B cell (primary cell): ENCODE results near the gene DNAI1. TPM values are rescaled to one million over a fixed set of nuclear protein-coding genes. Genes with fewer than 3 reads are reported as not detected.

Experiments
- ATAC-seq: fragments of 200-7000 bp; cut with Tn5 transposase; one replicate; pipeline ENCODE4 v1.10.0; 2021; ENCODE audit warnings: low read depth, mild to moderate bottlenecking, moderate number of reproducible peaks, moderate library complexity
- CTCF ChIA-PET: fragments of 350-600 bp; sonication (Branson Sonifier 250); formaldehyde crosslinking; loops from one replicate; lab custom pipeline; 2021; ENCODE audit warnings: antibody characterized with exemption, inconsistent platforms; lab: Charles Lee
- POLR2A ChIA-PET: fragments of 350-600 bp; sonication (Branson Sonifier 250); formaldehyde crosslinking; loops from one replicate; lab custom pipeline; 2021; ENCODE audit warnings: antibody characterized with exemption; lab: Charles Lee
- DNase-seq: peaks from one replicate; pipeline ENCODE4 v3.0.0; 2013
- H2AFZ ChIP-seq: 2 replicates; pipeline ENCODE4 v1.6.1; 2012; ENCODE audit warnings: mild to moderate bottlenecking, low read depth, low read length; ENCODE audit not compliant: insufficient read depth, poor library complexity, severe bottlenecking
- H3K27ac ChIP-seq, 2 donors: 1 replicate in 1 of 2; 2 replicates in 1 of 2; pipeline ENCODE4 v1.5.1; 2012 to 2013; ENCODE audit warnings: low read length in 2 of 2, mild to moderate bottlenecking in 2 of 2, moderate library complexity in 1 of 2
- H3K27me3 ChIP-seq, 4 experiments: fragments of 200-600 bp in 1 of 4; sonication (generic) in 1 of 4; replicated peaks in 1 of 4; 1 replicate in 2 of 4; 2 replicates in 2 of 4; pipeline versions ENCODE4 v1.6.1 to v1.7.0; 2013 to 2016; ENCODE audit warnings: low read length in 3 of 4, mild to moderate bottlenecking in 2 of 4, mixed read lengths in 1 of 4, moderate library complexity in 1 of 4; ENCODE audit not compliant: insufficient read depth in 4 of 4, control insufficient read depth in 3 of 4; ENCODE audit errors: control extremely low read depth in 1 of 4
- H3K36me3 ChIP-seq, 2 experiments: replicated peaks in 1 of 2; 1 replicate in 1 of 2; 2 replicates in 1 of 2; pipeline versions ENCODE4 v1.6.1 to v1.7.1; 2013; ENCODE audit warnings: low read length in 1 of 2; ENCODE audit not compliant: insufficient read depth in 2 of 2, control insufficient read depth in 1 of 2; ENCODE audit errors: control extremely low read depth in 1 of 2, extremely low read depth in 1 of 2
- H3K4me1 ChIP-seq, 2 donors: fragments of 200-600 bp in 1 of 2; sonication (generic) in 1 of 2; 1 replicate in 1 of 2; 2 replicates in 1 of 2; pipeline versions ENCODE4 v1.5.1 to v1.6.1; 2013 to 2017; ENCODE audit warnings: low read length in 2 of 2; ENCODE audit not compliant: control insufficient read depth in 2 of 2, insufficient read depth in 2 of 2
- H3K4me2 ChIP-seq: replicated peaks from 2 replicates; pipeline ENCODE3; 2012; ENCODE audit warnings: mild to moderate bottlenecking, low read depth, low read length; ENCODE audit not compliant: poor library complexity, severe bottlenecking
- H3K4me3 ChIP-seq, 5 experiments: fragments of 200-600 bp in 1 of 5; sonication (generic) in 1 of 5; 1 replicate in 3 of 5; 2 replicates in 2 of 5; pipeline versions ENCODE4 v1.5.1 to v1.7.0; 2011 to 2016; ENCODE audit warnings: low read length in 4 of 5, mild to moderate bottlenecking in 4 of 5, low read depth in 2 of 5, control low read depth in 1 of 5, moderate library complexity in 1 of 5; ENCODE audit not compliant: insufficient read depth in 1 of 5; ENCODE audit errors: control extremely low read depth in 1 of 5, extremely low read depth in 1 of 5
- H3K79me2 ChIP-seq: fragments of 200-600 bp; sonication (generic); one replicate; pipeline ENCODE4 v1.6.0; 2016; ENCODE audit warnings: low read length; ENCODE audit not compliant: control insufficient read depth, insufficient read depth
- H3K9ac ChIP-seq: fragments of 200-600 bp; sonication (generic); 2 replicates; pipeline ENCODE4 v1.6.1; 2017; ENCODE audit warnings: mild to moderate bottlenecking, low read length, moderate library complexity
- H3K9me3 ChIP-seq, 3 donors: one replicate each; pipeline versions ENCODE4 v1.6.1 to v1.7.1; 2013; ENCODE audit warnings: low read length in 2 of 3; ENCODE audit not compliant: control insufficient read depth in 2 of 3, insufficient read depth in 1 of 3; ENCODE audit errors: control extremely low read depth in 1 of 3
- H4K20me1 ChIP-seq: 2 replicates; pipeline ENCODE4 v1.6.0; 2012; ENCODE audit warnings: mild to moderate bottlenecking, low read length; ENCODE audit not compliant: insufficient read depth, control insufficient read depth, poor library complexity, severe bottlenecking
- H3K27ac Mint-ChIP-seq: one replicate; pipeline ENCODE4 v1.8.0; 2021; ENCODE audit warnings: mixed read lengths
- H3K27me3 Mint-ChIP-seq: one replicate; pipeline ENCODE4 v1.8.0; 2021; ENCODE audit warnings: mixed read lengths
- H3K4me1 Mint-ChIP-seq: one replicate; pipeline ENCODE4 v1.8.0; 2021; ENCODE audit warnings: mixed read lengths
- H3K4me3 Mint-ChIP-seq: one replicate; pipeline ENCODE4 v1.8.0; 2021; ENCODE audit warnings: mixed read lengths
- H3K9me3 Mint-ChIP-seq: one replicate; pipeline ENCODE4 v1.8.0; 2022; ENCODE audit warnings: mixed read lengths; ENCODE audit not compliant: insufficient read depth
- CTCF ChIP-seq: fragments of 200-600 bp; IDR thresholded peaks from one replicate; pipeline ENCODE4 v1.8.0; 2022; ENCODE audit warnings: antibody characterized with exemption, mild to moderate bottlenecking
- EZH2 ChIP-seq: IDR thresholded peaks from 2 replicates; pipeline ENCODE4 v1.6.1; 2012; ENCODE audit warnings: borderline replicate concordance, low read depth, mild to moderate bottlenecking, moderate library complexity, low read length; ENCODE audit not compliant: insufficient read depth, poor library complexity, severe bottlenecking
- WGBS: methylation state at CpG from one replicate; pipeline ENCODE4 v1.1.5; 2013; ENCODE audit warnings: missing lambda C conversion rate; ENCODE audit not compliant: insufficient coverage; 5-methylcytosine and 5-hydroxymethylcytosine counted together
- intact Hi-C: fragments of 100-400 bp; cut with micrococcal nuclease; formaldehyde crosslinking; loops from one replicate; pipeline ENCODE4 v1.10.0; 2022
- polyA plus RNA-seq: library from polyadenylated mRNA; depleted of rRNA; stranded (reverse); fragments of >200 nt; gene quantifications from 2 replicates; pipeline ENCODE4 v1.2.3, GENCODE V29; 2012
- total RNA-seq, 2 donors: library from RNA; stranded (reverse); fragments of 120-200 nt in 1 of 2; gene quantifications; 1 replicate in 1 of 2; 2 replicates in 1 of 2; pipeline versions ENCODE4 v1.2.3 to v1.2.4, GENCODE V29; 2013 to 2022

Gene DNAI1
- total and polyA plus RNA-seq, 2 donors (not counting 1 experiment from before 2014, with no cell fraction given): not detected

DNA sequence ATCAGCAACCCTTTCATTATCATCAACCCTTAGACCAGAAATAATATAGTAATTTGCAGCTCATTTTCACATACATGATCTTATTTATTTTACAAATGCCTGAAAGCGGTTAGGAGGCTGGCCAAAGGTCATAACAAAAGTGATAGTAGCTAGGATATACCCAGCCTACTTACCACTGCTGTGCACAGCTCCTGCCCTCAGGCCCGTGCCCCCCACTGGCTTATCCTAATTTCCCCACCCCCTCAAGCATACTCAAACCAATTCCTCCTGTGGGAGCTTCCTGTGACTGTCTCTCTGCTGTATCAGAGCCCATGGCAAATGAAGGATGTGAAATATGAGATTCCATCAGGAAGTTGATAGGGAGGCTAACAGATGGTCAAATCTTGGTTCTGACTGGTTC lies 15.1 kb upstream of the DNAI1 start:
- Mint-ChIP-seq H3K27me3 (no peaks in the 10 kb centered on the region), H3K9me3 (no peaks in the 10 kb centered on the region), H3K4me1 (no peaks in the 10 kb centered on the region), H3K4me3 (no peak overlapping the region), H3K27ac (no peak overlapping the region)
- intact Hi-C loops: no loop called here
- ChIA-PET POLR2A (no interaction called here), CTCF (interaction anchor here (0.9 to 1.4 kb wide), 3 partner anchors 12 to 55 kb away, joined by 4 to 5 read pairs (median 4); no protein-coding TSS in a partner anchor)
- no peak overlapping the region for H3K4me2 ChIP-seq
- no peaks in the 10 kb centered on the region for H3K9me3 ChIP-seq
- no peaks in the 10 kb centered on the region for H3K36me3 ChIP-seq
- no peaks in the 10 kb centered on the region for H4K20me1 ChIP-seq
- no peak overlapping the region for H3K9ac ChIP-seq
- DNase-seq (no peak), ATAC-seq (no peak)
- WGBS: 100% methylated on average over 2 of the region's 2 CpGs
- no peak overlapping the region for H2AFZ ChIP-seq
- H3K79me2 ChIP-seq: peaks cover 5% of the 10 kb centered on the region
- TF ChIP-seq CTCF (no peak), EZH2 (no peak)
- H3K4me1 ChIP-seq: no peaks in the 10 kb centered on the region
- no peak overlapping the region for H3K27ac ChIP-seq
- no peak overlapping the region for H3K4me3 ChIP-seq
- no peaks in the 10 kb centered on the region for H3K27me3 ChIP-seq

GRCh38 chr9:34443976-34444375 lies 14.6 kb upstream of the DNAI1 start:
- Mint-ChIP-seq H3K4me1 (no peaks in the 10 kb centered on the region), H3K27ac (no peak overlapping the region), H3K27me3 (no peaks in the 10 kb centered on the region), H3K4me3 (no peak overlapping the region), H3K9me3 (no peaks in the 10 kb centered on the region)
- CTCF ChIA-PET: interaction anchor here (0.9 to 1.6 kb wide), 7 partner anchors 11 to 156 kb away, joined by 3 to 5 read pairs (median 4); no protein-coding TSS in a partner anchor
- Histone ChIP-seq H3K36me3 (no peaks in the 10 kb centered on the region), H3K4me2 (no peak overlapping the region), H3K79me2 (peaks cover 5% of the 10 kb centered on the region), H3K4me1 (no peaks in the 10 kb centered on the region), H2AFZ (no peak overlapping the region), H3K4me3 (no peak overlapping the region), H3K27ac (no peak overlapping the region), H3K9ac (no peak overlapping the region), H3K27me3 (no peaks in the 10 kb centered on the region), H3K9me3 (no peaks in the 10 kb centered on the region), H4K20me1 (no peaks in the 10 kb centered on the region)
- ATAC-seq (no peak), DNase-seq (no peak)
- TF ChIP-seq EZH2: no peak
- TF ChIP-seq CTCF: no peak
- POLR2A ChIA-PET: no interaction called here
- intact Hi-C loops: no loop called here
